GM23248 (cell line): ENCODE measurements around the gene MROH7. TPM values are rescaled to one million over a fixed set of nuclear protein-coding genes. Genes with fewer than 3 reads are reported as not detected.

Source experiments
- DNase-seq: peaks from one replicate; pipeline ENCODE4 v3.0.0-alpha.2; 2015
- H2AFZ ChIP-seq: fragments of 200-600 bp; sonication (generic); 2 replicates; pipeline ENCODE4 v1.6.1; 2016; ENCODE audit warnings: antibody characterized with exemption
- H3F3A ChIP-seq: fragments of 200-600 bp; sonication (generic); 2 replicates; pipeline ENCODE4 v1.6.1; 2016; ENCODE audit warnings: mild to moderate bottlenecking, antibody characterized with exemption, mixed run types; ENCODE audit not compliant: insufficient read depth
- H3K27ac ChIP-seq: fragments of 200-600 bp; sonication (generic); 2 replicates; pipeline ENCODE4 v1.5.1; 2016; ENCODE audit warnings: mild to moderate bottlenecking
- H3K27me3 ChIP-seq: fragments of 200-600 bp; sonication (generic); replicated peaks from 2 replicates; pipeline ENCODE4 v1.6.1; 2016; ENCODE audit warnings: mild to moderate bottlenecking; ENCODE audit not compliant: insufficient read depth
- H3K36me3 ChIP-seq: fragments of 200-600 bp; sonication (generic); 2 replicates; pipeline ENCODE4 v1.6.1; 2016; ENCODE audit warnings: low read depth, mild to moderate bottlenecking
- H3K4me1 ChIP-seq: fragments of 200-600 bp; sonication (generic); 2 replicates; pipeline ENCODE4 v1.6.1; 2016; ENCODE audit warnings: mild to moderate bottlenecking; ENCODE audit not compliant: insufficient read depth
- H3K4me2 ChIP-seq: fragments of 200-600 bp; sonication (generic); one replicate; pipeline ENCODE4 v1.6.1; 2016; ENCODE audit warnings: mild to moderate bottlenecking; ENCODE audit not compliant: unreplicated experiment
- H3K4me3 ChIP-seq: fragments of 200-600 bp; sonication (generic); 2 replicates; pipeline ENCODE4 v1.5.1; 2016; ENCODE audit warnings: mild to moderate bottlenecking
- H3K79me2 ChIP-seq: fragments of 200-600 bp; sonication (generic); 2 replicates; pipeline ENCODE4 v1.6.1; 2016; ENCODE audit warnings: mild to moderate bottlenecking; ENCODE audit not compliant: insufficient read depth
- H3K9ac ChIP-seq: fragments of 200-600 bp; sonication (generic); 2 replicates; pipeline ENCODE4 v1.6.1; 2016; ENCODE audit warnings: mild to moderate bottlenecking
- H3K9me2 ChIP-seq: fragments of 200-600 bp; sonication (generic); 2 replicates; pipeline ENCODE4 v1.6.1; 2016; ENCODE audit warnings: mixed run types, mild to moderate bottlenecking, moderate library complexity; ENCODE audit not compliant: insufficient read depth
- H3K9me3 ChIP-seq: fragments of 200-600 bp; sonication (generic); one replicate; pipeline ENCODE4 v1.6.1; 2017; ENCODE audit warnings: low read depth
- H4K20me1 ChIP-seq: fragments of 200-600 bp; sonication (generic); 2 replicates; pipeline ENCODE4 v1.6.0; 2016; ENCODE audit not compliant: insufficient read depth
- EZH2 ChIP-seq: fragments of 200-600 bp; sonication (generic); IDR thresholded peaks from 2 replicates; pipeline ENCODE4 v1.6.1; 2018; ENCODE audit warnings: antibody characterized with exemption, mild to moderate bottlenecking; ENCODE audit not compliant: insufficient read depth, poor library complexity, severe bottlenecking
- EZH2phosphoT487 ChIP-seq: fragments of 200-600 bp; sonication (generic); IDR thresholded peaks from 2 replicates; pipeline ENCODE4 v1.6.1; 2018; ENCODE audit warnings: antibody characterized with exemption, moderate library complexity, mild to moderate bottlenecking, low read depth; ENCODE audit not compliant: insufficient read depth
- WGBS, 2 experiments: methylation state at CpG; one replicate each; pipeline ENCODE4 v1.1.6; 2015 to 2017; ENCODE audit warnings: low lambda C conversion rate in 2 of 2, low coverage in 1 of 2; ENCODE audit errors: missing lambda C conversion rate in 2 of 2; 5-methylcytosine and 5-hydroxymethylcytosine counted together
- in situ Hi-C: fragments of 300-500 bp; cut with MboI; formaldehyde crosslinking; loops from 2 replicates; pipeline ENCODE4 v1.15.0; 2020
- polyA plus RNA-seq: library from polyadenylated mRNA; unstranded; fragments of >200 nt; fragmentation: Nextera tagmentation; extraction: Ambion mirVana; gene quantifications from 2 replicates; pipeline ENCODE4 v1.2.1, GENCODE V29; 2016
- total RNA-seq: library from RNA; depleted of rRNA; stranded (reverse); fragments of >200 nt; shearing (Covaris generic); gene quantifications from 2 replicates; pipeline ENCODE4 v1.2.3, GENCODE V29; 2014

Gene MROH7
- total and polyA plus RNA-seq, 2 experiments from 2014 or later: 0.13 to 0.65 TPM

GRCh38 chr1:54604572-54605370 lies 36.8 kb upstream of the MROH7 start:
- in situ Hi-C loops: no loop called here
- WGBS, 2 experiments: 89 to 90% methylated on average over 13 of the region's 13 CpGs
- Histone ChIP-seq H3K4me3 (no peak overlapping the region), H3K9ac (no peak overlapping the region), H3K4me2 (no peak overlapping the region), H4K20me1 (no peaks in the 10 kb centered on the region), H2AFZ (no peak overlapping the region), H3K27ac (no peak overlapping the region), H3F3A (no peaks in the 10 kb centered on the region), H3K4me1 (no peaks in the 10 kb centered on the region), H3K27me3 (no peaks in the 10 kb centered on the region), H3K9me3 (no peaks in the 10 kb centered on the region), H3K9me2 (no peaks in the 10 kb centered on the region), H3K36me3 (no peaks in the 10 kb centered on the region), H3K79me2 (no peaks in the 10 kb centered on the region)
- DNase-seq: no peak
- TF ChIP-seq EZH2: no peak
- TF ChIP-seq EZH2phosphoT487: no peak

GRCh38 chr1:54606096-54606989 lies 35.2 kb upstream of the MROH7 start:
- no peak overlapping the region for H3K4me2 ChIP-seq
- no peak overlapping the region for H3K4me3 ChIP-seq
- no peaks in the 10 kb centered on the region for H3K36me3 ChIP-seq
- TF ChIP-seq EZH2phosphoT487: no peak
- TF ChIP-seq EZH2: no peak
- H2AFZ ChIP-seq: no peak overlapping the region
- no peaks in the 10 kb centered on the region for H3K4me1 ChIP-seq
- H4K20me1 ChIP-seq: no peaks in the 10 kb centered on the region
- H3K9me3 ChIP-seq: no peaks in the 10 kb centered on the region
- no peaks in the 10 kb centered on the region for H3K79me2 ChIP-seq
- no peak overlapping the region for H3K27ac ChIP-seq
- no peaks in the 10 kb centered on the region for H3K27me3 ChIP-seq
- H3K9me2 ChIP-seq: no peaks in the 10 kb centered on the region
- H3F3A ChIP-seq: no peaks in the 10 kb centered on the region
- 89 to 91% methylated on average over 9 of the region's 9 CpGs for WGBS, 2 experiments
- in situ Hi-C loops: no loop called here
- DNase-seq: no peak
- H3K9ac ChIP-seq: no peak overlapping the region

- H3K27me3 ChIP-seq: no peaks in the 10 kb centered on the region
- in situ Hi-C loops: no loop called here
These were observed 34.6 kb upstream of the MROH7 start for GRCh38 chr1:54606990-54607325.

GRCh38 chr1:54607821-54608565 lies 33.6 kb upstream of the MROH7 start:
- WGBS, 2 experiments: 85% methylated on average over 11 to 19 of the region's 19 CpGs
- DNase-seq: no peak
- in situ Hi-C loops: no loop called here
- H3K36me3 ChIP-seq: no peaks in the 10 kb centered on the region
- H3K4me2 ChIP-seq: no peak overlapping the region
- H3F3A ChIP-seq: no peaks in the 10 kb centered on the region
- H3K9me2 ChIP-seq: no peaks in the 10 kb centered on the region
- H4K20me1 ChIP-seq: no peaks in the 10 kb centered on the region
- H3K9ac ChIP-seq: no peak overlapping the region
- no peaks in the 10 kb centered on the region for H3K4me1 ChIP-seq
- no peak overlapping the region for H3K27ac ChIP-seq
- H3K27me3 ChIP-seq: no peaks in the 10 kb centered on the region
- H2AFZ ChIP-seq: no peak overlapping the region
- TF ChIP-seq EZH2 (no peak), EZH2phosphoT487 (no peak)
- no peaks in the 10 kb centered on the region for H3K79me2 ChIP-seq
- no peak overlapping the region for H3K4me3 ChIP-seq
- H3K9me3 ChIP-seq: no peaks in the 10 kb centered on the region

More at GRCh38 chr1:54606990-54607325, 34.6 kb upstream of the MROH7 start:
- H3K9ac ChIP-seq: no peak overlapping the region
- TF ChIP-seq EZH2: no peak
- no peak for TF ChIP-seq EZH2phosphoT487
- H3K9me3 ChIP-seq: no peaks in the 10 kb centered on the region
- no peaks in the 10 kb centered on the region for H4K20me1 ChIP-seq
- 93 to 96% methylated on average over 12 of the region's 13 CpGs for WGBS, 2 experiments
- H3K27ac ChIP-seq: no peak overlapping the region
- no peak for DNase-seq
- H3K79me2 ChIP-seq: no peaks in the 10 kb centered on the region
- H3K36me3 ChIP-seq: no peaks in the 10 kb centered on the region
- H3K9me2 ChIP-seq: no peaks in the 10 kb centered on the region
- H3K4me3 ChIP-seq: no peak overlapping the region
- no peaks in the 10 kb centered on the region for H3K4me1 ChIP-seq
- no peak overlapping the region for H2AFZ ChIP-seq
- no peak overlapping the region for H3K4me2 ChIP-seq
- H3F3A ChIP-seq: no peaks in the 10 kb centered on the region
